Upper lobe of left lung (tissue), 4 donors: ENCODE data around the gene ARHGAP1.

Experiments
- CTCF ChIP-seq, 6 experiments: fragments of 450-650 bp in 4 of 6; fragments of 200-600 bp in 2 of 6; sonication (generic) in 2 of 6; IDR thresholded peaks; one replicate each; pipeline ENCODE4 v1.5.1; 2016 to 2019; ENCODE audit warnings: antibody characterized with exemption in 6 of 6
- EP300 ChIP-seq, 4 donors: sonication (generic); formaldehyde crosslinking; IDR thresholded peaks; one replicate each; pipeline ENCODE4 v1.5.1; 2017; ENCODE audit warnings: antibody characterized with exemption in 4 of 4, control low read depth in 2 of 4
- POLR2A ChIP-seq, 4 donors: fragments of 450-650 bp; IDR thresholded peaks; one replicate each; pipeline ENCODE4 v1.5.1; 2016 to 2017; ENCODE audit warnings: antibody characterized with exemption in 4 of 4, mild to moderate bottlenecking in 2 of 4
- POLR2AphosphoS5 ChIP-seq, 2 donors: sonication (generic); formaldehyde crosslinking; IDR thresholded peaks; one replicate each; pipeline ENCODE4 v1.5.1; 2017; ENCODE audit warnings: antibody characterized with exemption in 2 of 2

- TF ChIP-seq EP300 (IDR thresholded peaks at IDR 0.05) (no peak), POLR2A (IDR thresholded peaks at IDR 0.05) (no peak), CTCF (IDR thresholded peaks at IDR 0.05) (no peak), POLR2AphosphoS5 (IDR thresholded peaks at IDR 0.05) (no peak)
Measured at GRCh38 chr11:46697723-46698122, 2.7 kb downstream of the ARHGAP1 start.
